ENCODE results near the gene GYG1.

DNA sequence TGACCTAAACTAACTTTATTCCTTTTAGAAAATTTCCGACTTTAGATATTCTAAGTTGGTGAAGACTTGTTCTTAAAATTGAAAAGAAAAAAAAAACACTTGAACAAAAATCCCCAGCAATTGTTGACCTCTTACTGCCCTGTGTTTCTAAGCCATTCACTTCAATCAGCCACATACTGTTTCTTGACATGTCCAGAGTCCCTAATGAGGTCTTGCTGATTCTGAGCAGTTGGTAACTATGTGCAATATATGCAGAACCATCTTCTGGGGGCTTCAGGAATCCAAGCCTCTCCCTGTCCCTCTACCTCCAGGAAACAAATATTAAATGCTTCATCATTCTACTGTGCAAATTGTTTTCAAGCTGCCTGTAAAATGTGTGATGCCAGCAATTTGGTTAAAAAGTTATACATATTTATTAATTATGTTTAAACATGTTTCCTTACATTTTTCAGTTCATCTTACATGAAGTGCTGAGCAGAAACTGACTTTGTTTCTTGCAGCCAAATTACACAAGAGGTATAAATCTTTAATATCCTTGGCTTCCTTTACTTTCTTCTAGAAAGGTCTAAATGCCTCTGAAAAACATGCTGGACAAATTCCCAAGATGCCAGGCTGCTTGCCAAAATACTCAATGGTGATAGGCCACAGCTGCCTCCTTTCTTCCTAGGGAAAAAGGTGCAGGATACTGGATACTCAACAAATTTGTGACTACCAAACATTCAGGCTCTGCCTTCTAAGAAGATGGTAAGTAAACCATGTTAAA is 19.8 kb upstream of the GYG1 start:
- TF ChIP-seq, protein P1, sequence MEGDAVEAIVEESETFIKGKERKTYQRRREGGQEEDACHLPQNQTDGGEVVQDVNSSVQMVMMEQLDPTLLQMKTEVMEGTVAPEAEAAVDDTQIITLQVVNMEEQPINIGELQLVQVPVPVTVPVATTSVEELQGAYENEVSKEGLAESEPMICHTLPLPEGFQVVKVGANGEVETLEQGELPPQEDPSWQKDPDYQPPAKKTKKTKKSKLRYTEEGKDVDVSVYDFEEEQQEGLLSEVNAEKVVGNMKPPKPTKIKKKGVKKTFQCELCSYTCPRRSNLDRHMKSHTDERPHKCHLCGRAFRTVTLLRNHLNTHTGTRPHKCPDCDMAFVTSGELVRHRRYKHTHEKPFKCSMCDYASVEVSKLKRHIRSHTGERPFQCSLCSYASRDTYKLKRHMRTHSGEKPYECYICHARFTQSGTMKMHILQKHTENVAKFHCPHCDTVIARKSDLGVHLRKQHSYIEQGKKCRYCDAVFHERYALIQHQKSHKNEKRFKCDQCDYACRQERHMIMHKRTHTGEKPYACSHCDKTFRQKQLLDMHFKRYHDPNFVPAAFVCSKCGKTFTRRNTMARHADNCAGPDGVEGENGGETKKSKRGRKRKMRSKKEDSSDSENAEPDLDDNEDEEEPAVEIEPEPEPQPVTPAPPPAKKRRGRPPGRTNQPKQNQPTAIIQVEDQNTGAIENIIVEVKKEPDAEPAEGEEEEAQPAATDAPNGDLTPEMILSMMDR (IDR thresholded peaks at IDR 0.05) = no peak
- TF ChIP-seq POLR2A (IDR thresholded peaks at IDR 0.05) = no peak
- TF ChIP-seq EP300 (IDR thresholded peaks at IDR 0.05) = no peak

Measured in tibial nerve (tissue), 4 donors.